GM12875 (cell line): ENCODE data around the gene NOC2L.

Experiments used
- H3K4me3 ChIP-seq: one replicate; pipeline ENCODE4 v1.5.1; 2011; ENCODE audit warnings: low read depth, low read length, control low read depth
- TF ChIP-seq, protein P1 (sequence below): IDR thresholded peaks from 2 replicates; pipeline ENCODE4 v1.5.1; 2011; ENCODE audit warnings: low read depth, mild to moderate bottlenecking, control low read depth, inconsistent platforms, low read length, moderate library complexity, borderline replicate concordance; ENCODE audit not compliant: insufficient read depth

The NOC2L gene

DNA sequence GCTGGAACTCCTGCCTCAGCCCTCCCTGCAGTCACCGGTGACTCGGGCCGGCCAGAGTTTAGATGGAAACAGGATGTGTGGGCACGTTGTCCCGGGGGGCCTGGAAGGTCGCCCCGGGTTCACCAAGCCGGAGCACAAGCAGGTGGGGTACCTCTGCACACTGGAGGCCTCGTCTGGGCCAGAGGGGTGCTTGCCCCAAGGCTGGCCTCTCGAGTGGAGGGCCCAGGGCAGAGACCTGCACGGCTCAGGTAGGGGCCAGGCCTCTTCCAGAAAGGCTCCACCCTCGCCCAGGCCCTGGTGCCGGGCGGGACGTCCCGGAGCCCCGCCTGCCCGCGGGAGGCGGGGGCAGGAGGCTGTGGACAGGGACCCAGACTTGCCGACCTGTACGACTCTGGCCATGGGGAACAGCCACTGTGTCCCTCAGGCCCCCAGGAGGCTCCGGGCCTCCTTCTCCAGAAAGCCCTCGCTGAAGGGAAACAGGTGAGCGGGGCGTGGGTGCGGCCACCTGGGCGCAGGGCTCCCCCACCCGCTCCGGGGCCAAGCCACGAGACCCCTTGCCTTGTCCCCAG, 7.2 kb upstream of the NOC2L start, which contains the start of gene PLEKHN1:
Gene PLEKHN1 (plus strand): TSS at position 348 of the 569 bp plus-strand sequence. CDS start 50 bp downstream, at position 398.
- peak within 1 kb of the TSS; percentile 36 for H3K4me3 ChIP-seq
- TF ChIP-seq, protein P1, sequence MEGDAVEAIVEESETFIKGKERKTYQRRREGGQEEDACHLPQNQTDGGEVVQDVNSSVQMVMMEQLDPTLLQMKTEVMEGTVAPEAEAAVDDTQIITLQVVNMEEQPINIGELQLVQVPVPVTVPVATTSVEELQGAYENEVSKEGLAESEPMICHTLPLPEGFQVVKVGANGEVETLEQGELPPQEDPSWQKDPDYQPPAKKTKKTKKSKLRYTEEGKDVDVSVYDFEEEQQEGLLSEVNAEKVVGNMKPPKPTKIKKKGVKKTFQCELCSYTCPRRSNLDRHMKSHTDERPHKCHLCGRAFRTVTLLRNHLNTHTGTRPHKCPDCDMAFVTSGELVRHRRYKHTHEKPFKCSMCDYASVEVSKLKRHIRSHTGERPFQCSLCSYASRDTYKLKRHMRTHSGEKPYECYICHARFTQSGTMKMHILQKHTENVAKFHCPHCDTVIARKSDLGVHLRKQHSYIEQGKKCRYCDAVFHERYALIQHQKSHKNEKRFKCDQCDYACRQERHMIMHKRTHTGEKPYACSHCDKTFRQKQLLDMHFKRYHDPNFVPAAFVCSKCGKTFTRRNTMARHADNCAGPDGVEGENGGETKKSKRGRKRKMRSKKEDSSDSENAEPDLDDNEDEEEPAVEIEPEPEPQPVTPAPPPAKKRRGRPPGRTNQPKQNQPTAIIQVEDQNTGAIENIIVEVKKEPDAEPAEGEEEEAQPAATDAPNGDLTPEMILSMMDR = no peak

DNA sequence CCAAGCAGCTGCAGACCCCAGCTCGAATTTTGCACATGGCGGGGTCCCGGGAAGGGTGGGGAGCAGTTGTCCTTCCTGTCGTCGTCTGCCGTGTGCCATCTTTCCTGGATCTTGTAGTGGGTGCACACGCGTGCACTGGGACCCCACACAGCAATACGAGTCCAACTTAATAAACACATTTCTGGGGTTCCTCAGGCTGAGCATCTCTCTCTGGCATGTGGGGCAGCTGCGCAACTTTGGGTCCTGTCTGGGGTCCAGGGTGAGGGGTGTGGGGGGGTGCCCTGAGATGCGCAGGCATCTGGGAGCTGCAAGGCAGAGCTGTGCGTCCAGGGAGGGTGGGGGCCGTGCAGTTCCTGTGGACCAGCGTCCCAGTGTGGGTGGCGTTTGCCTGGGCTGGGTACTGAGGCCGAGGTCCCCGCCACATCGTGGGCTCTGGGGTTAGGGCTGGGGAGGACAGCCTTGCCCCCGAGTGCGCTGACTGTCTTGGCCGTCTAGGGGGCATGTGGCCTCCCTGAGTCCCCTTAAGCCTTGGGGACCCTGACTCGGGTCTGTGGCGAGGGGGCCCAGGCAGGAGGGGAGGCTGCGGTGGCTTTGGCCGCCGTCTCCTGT, 6.6 kb upstream of the NOC2L start:
- no peak overlapping the region for H3K4me3 ChIP-seq
- TF ChIP-seq, protein P1 = no peak

DNA sequence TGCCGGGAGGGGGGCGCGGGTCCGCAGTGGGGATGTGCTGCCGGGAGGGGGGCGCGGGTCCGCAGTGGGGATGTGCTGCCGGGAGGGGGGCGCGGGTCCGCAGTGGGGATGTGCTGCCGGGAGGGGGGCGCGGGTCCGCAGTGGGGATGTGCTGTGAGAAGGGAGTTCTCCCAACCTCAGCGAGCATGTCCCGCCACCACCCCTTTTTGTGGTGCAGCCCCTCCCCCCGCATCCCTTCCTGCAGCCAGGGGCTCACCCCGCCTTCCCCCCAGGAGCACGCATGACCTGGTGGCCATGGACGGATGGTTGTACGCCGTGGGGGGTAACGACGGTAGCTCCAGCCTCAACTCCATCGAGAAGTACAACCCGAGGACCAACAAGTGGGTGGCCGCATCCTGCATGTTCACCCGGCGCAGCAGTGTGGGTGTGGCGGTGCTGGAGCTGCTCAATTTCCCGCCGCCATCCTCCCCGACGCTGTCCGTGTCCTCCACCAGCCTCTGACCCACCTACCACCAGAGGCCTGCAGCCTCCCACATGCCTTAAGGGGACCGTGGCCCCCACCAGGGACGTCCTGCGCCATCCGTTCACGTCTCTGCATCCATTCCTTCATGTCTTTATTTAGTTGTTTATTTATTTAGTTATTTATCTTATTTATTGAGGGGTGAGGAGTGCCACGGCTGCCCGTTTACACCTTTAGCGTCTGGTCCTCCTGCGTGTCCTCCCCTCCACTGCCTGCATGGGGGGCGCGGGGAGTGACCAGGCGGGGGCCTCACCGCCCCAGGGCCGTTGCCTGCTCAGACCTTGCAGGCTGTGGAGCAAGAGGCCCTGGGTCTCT, 5.9 kb upstream of the NOC2L start:
- H3K4me3 ChIP-seq = no peak overlapping the region

DNA sequence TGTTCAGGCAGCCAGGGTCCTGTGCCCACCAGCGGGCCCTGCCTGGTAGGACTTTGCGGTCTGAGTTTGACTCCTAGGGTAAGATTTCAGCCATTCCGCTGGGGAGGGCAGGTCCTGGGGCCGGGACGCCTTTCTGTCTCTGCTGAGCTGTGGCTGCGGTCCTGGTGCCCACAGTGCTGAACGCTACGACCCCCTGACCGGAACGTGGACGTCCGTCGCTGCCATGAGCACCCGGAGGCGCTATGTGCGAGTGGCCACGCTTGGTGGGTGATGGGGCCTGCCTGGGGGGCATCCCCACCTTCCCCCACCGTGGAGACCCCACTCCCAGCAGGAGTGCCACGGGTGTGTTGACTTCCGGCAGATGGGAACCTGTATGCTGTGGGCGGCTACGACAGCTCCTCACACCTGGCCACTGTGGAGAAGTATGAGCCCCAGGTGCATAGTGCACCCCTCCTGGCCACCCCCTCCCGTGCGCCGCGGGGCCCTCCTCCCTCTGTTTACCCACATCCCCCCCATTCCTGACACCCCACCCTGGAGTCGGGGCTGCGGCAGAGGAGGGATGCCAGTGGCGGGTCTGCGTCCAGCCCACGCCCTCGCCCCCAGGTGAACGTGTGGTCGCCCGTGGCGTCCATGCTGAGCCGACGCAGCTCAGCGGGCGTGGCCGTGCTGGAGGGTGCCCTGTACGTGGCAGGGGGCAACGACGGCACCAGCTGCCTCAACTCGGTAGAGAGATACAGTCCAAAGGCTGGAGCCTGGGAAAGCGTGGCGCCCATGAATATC, 4.9 kb upstream of the NOC2L start:
- no peak overlapping the region for H3K4me3 ChIP-seq
- TF ChIP-seq, protein P1 = no peak

More for the DNA sequence above, 5.9 kb upstream of the NOC2L start:
- TF ChIP-seq, protein P1 = no peak

DNA sequence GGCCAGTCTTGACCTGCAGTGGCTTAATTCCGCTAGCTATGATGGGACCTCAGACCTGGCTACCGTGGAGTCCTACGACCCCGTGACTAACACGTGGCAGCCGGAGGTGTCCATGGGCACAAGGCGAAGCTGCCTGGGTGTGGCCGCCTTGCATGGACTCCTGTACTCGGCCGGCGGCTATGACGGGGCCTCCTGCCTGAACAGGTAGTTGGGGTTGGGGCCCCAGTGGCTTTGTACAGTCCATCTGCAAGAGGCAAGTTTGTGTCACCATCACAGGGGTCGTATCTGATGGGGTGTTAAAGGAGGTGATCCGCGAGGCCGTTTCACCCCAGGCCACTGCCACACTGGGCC, 4.2 kb upstream of the NOC2L start:
- TF ChIP-seq, protein P1 = no peak
- no peak overlapping the region for H3K4me3 ChIP-seq

DNA sequence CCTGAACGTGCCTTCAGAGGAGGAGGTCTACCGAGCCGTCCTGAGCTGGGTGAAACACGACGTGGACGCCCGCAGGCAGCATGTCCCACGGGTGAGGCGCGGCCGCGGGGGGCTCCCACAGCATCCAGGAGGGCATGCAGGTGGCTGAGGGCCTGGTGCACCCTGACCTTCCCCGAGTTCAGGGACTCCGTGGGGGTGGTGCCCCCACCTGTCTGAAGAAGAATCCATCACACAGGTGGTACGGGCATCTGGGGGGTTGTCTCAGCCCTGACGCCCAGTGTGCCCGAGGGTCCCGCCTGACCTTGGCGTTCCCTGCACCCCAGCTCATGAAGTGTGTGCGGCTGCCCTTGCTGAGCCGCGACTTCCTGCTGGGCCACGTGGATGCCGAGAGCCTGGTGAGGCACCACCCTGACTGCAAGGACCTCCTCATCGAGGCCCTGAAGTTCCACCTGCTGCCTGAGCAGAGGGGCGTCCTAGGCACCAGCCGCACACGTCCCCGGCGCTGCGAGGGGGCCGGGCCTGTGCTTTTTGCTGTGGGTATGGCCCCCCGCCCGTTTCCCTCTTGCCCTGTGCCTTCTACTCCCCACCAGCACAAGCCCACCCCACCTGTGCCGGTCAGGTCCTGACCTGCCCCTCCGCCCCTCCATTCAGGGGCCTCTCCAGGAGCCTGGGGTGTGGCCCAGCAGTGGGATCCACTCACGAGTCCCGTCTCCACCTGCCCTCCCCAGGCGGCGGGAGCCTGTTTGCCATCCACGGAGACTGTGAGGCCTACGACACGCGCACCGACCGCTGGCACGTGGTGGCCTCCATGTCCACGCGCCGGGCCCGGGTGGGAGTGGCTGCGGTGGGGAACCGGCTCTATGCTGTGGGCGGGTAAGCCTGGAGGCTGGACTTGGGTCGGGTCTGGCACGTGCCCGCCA, 3.6 kb upstream of the NOC2L start:
- TF ChIP-seq, protein P1 = no peak
- no peak overlapping the region for H3K4me3 ChIP-seq
